Loucy (cell line): ENCODE data around the gene SLF2.

Experiments
- H2AFZ ChIP-seq: fragments of 200-600 bp; sonication (generic); 2 replicates; pipeline ENCODE4 v1.6.0; 2016; ENCODE audit warnings: antibody characterized with exemption, mild to moderate bottlenecking, low read length, moderate library complexity
- H3F3A ChIP-seq: fragments of 200-600 bp; 2 replicates; pipeline ENCODE4 v1.6.0; 2016; ENCODE audit warnings: antibody characterized with exemption, low read depth, mild to moderate bottlenecking
- H3K27me3 ChIP-seq: fragments of 200-600 bp; sonication (generic); 2 replicates; pipeline ENCODE4 v1.6.1; 2014; ENCODE audit warnings: low read length, mild to moderate bottlenecking; ENCODE audit not compliant: insufficient read depth, poor library complexity, severe bottlenecking
- H3K36me3 ChIP-seq: fragments of 200-600 bp; sonication (generic); 2 replicates; pipeline ENCODE4 v1.6.1; 2016; ENCODE audit warnings: low read length; ENCODE audit not compliant: insufficient read depth
- H3K4me1 ChIP-seq: fragments of 200-600 bp; sonication (generic); 2 replicates; pipeline ENCODE4 v1.5.1; 2014; ENCODE audit warnings: low read length, mild to moderate bottlenecking; ENCODE audit not compliant: insufficient read depth, poor library complexity, severe bottlenecking
- H3K4me2 ChIP-seq: fragments of 200-600 bp; sonication (generic); 2 replicates; pipeline ENCODE4 v1.6.0; 2014; ENCODE audit warnings: antibody characterized with exemption, low read length, low read depth, mild to moderate bottlenecking; ENCODE audit not compliant: poor library complexity, severe bottlenecking
- H3K4me3 ChIP-seq: fragments of 200-600 bp; sonication (generic); 2 replicates; pipeline ENCODE4 v1.5.1; 2014; ENCODE audit warnings: low read length, mild to moderate bottlenecking, mixed read lengths; ENCODE audit not compliant: poor library complexity, severe bottlenecking
- H3K79me2 ChIP-seq: fragments of 200-600 bp; sonication (generic); 2 replicates; pipeline ENCODE4 v1.6.1; 2014; ENCODE audit warnings: low read length; ENCODE audit not compliant: insufficient read depth
- H3K9ac ChIP-seq: fragments of 200-600 bp; sonication (generic); 2 replicates; pipeline ENCODE4 v1.6.0; 2014; ENCODE audit warnings: mild to moderate bottlenecking, low read depth, low read length, moderate library complexity; ENCODE audit not compliant: poor library complexity, severe bottlenecking
- H3K9me2 ChIP-seq: fragments of 200-600 bp; sonication (generic); replicated peaks from 2 replicates; pipeline ENCODE4 v1.6.1; 2016; ENCODE audit warnings: low read depth, low read length, mixed read lengths
- H3K9me3 ChIP-seq: fragments of 200-600 bp; sonication (generic); 2 replicates; pipeline ENCODE4 v1.6.1; 2014; ENCODE audit warnings: mild to moderate bottlenecking, antibody characterized with exemption, low read length, low read depth; ENCODE audit not compliant: insufficient read depth
- H4K20me1 ChIP-seq: fragments of 200-600 bp; sonication (generic); 2 replicates; pipeline ENCODE4 v1.6.0; 2014; ENCODE audit warnings: antibody characterized with exemption, low read length, mild to moderate bottlenecking; ENCODE audit not compliant: insufficient read depth, poor library complexity, severe bottlenecking
- CTCF ChIP-seq: fragments of 200-600 bp; sonication (generic); conservative IDR thresholded peaks from 2 replicates; pipeline ENCODE4 v1.5.1; 2014; ENCODE audit warnings: mild to moderate bottlenecking, antibody characterized with exemption, low read length
- EZH2phosphoT487 ChIP-seq: fragments of 200-600 bp; IDR thresholded peaks from 2 replicates; pipeline ENCODE4 v1.6.1; 2018; ENCODE audit warnings: antibody characterized with exemption, mild to moderate bottlenecking, moderate library complexity, borderline replicate concordance

Gene SLF2

GRCh38 chr10:100874702-100875483 is 37.9 kb upstream of the SLF2 start:
- H3F3A ChIP-seq: no peaks in the 10 kb centered on the region
- no peak for TF ChIP-seq EZH2phosphoT487
- no peak for TF ChIP-seq CTCF
- no peak overlapping the region for H3K9ac ChIP-seq
- no peak overlapping the region for H3K4me3 ChIP-seq
- H3K4me2 ChIP-seq: no peak overlapping the region
- H3K4me1 ChIP-seq: peaks cover 26% of the 10 kb centered on the region
- no peaks in the 10 kb centered on the region for H3K9me2 ChIP-seq
- no peaks in the 10 kb centered on the region for H4K20me1 ChIP-seq
- no peak overlapping the region for H2AFZ ChIP-seq
- H3K79me2 ChIP-seq: no peaks in the 10 kb centered on the region
- no peaks in the 10 kb centered on the region for H3K9me3 ChIP-seq
- no peaks in the 10 kb centered on the region for H3K27me3 ChIP-seq
- no peaks in the 10 kb centered on the region for H3K36me3 ChIP-seq

GRCh38 chr10:100875484-100876166 is 37.1 kb upstream of the SLF2 start:
- no peak overlapping the region for H3K9ac ChIP-seq
- no peak overlapping the region for H2AFZ ChIP-seq
- no peaks in the 10 kb centered on the region for H3K79me2 ChIP-seq
- no peaks in the 10 kb centered on the region for H3K36me3 ChIP-seq
- no peak overlapping the region for H3K4me2 ChIP-seq
- H3F3A ChIP-seq: no peaks in the 10 kb centered on the region
- H3K9me2 ChIP-seq: no peaks in the 10 kb centered on the region
- no peaks in the 10 kb centered on the region for H3K9me3 ChIP-seq
- H4K20me1 ChIP-seq: no peaks in the 10 kb centered on the region
- no peaks in the 10 kb centered on the region for H3K27me3 ChIP-seq
- peak; percentile 11; the same call in 1 of the 2 replicates for TF ChIP-seq CTCF
- TF ChIP-seq EZH2phosphoT487: no peak
- H3K4me3 ChIP-seq: no peak overlapping the region
- peaks cover 26% of the 10 kb centered on the region for H3K4me1 ChIP-seq

GRCh38 chr10:100876585-100877460 is 35.9 kb upstream of the SLF2 start:
- Histone ChIP-seq H3K9me3 (no peaks in the 10 kb centered on the region), H3K9ac (no peak overlapping the region), H3K36me3 (no peaks in the 10 kb centered on the region), H3K4me1 (peaks cover 28% of the 10 kb centered on the region), H3K9me2 (no peaks in the 10 kb centered on the region), H4K20me1 (no peaks in the 10 kb centered on the region), H2AFZ (no peak overlapping the region), H3F3A (no peaks in the 10 kb centered on the region), H3K4me3 (no peak overlapping the region), H3K79me2 (no peaks in the 10 kb centered on the region), H3K4me2 (peak overlapping the region; percentile 3), H3K27me3 (no peaks in the 10 kb centered on the region)
- TF ChIP-seq EZH2phosphoT487: no peak
- TF ChIP-seq CTCF: no peak
